PFSK-1 (cell line): ENCODE results near the gene C15orf61.

ENCODE experiments used
- FOXP2 ChIP-seq: optimal IDR thresholded peaks from 2 replicates; pipeline ENCODE3; 2011; ENCODE audit warnings: borderline replicate concordance, control low read depth, inconsistent platforms; ENCODE audit not compliant: insufficient read depth; ENCODE audit errors: extremely low read length, extremely low read depth
- POLR2AphosphoS5 ChIP-seq: IDR thresholded peaks from 2 replicates; pipeline ENCODE4 v1.6.1; 2012; ENCODE audit warnings: low read depth, mild to moderate bottlenecking, control low read depth, low read length, moderate library complexity
- TAF1 ChIP-seq: IDR thresholded peaks from 2 replicates; pipeline ENCODE4 v1.6.1; 2012; ENCODE audit warnings: low read length, control low read depth, borderline replicate concordance; ENCODE audit not compliant: insufficient read depth

- TF ChIP-seq TAF1 (no peak), POLR2AphosphoS5 (no peak), FOXP2 (no peak)
Observed at GRCh38 chr15:67544475-67544874, 23.5 kb downstream of the C15orf61 start.
